Activated effector memory CD4-positive, alpha-beta T cell treated with anti-CD3 and anti-CD28 coated beads, Interleukin-2, amount 50 U/mL, for 16 hours (primary cell): ENCODE data around the gene ESYT2.

Source experiments
- DNase-seq: peaks from one replicate; pipeline ENCODE4 v3.0.0-alpha.2; 2020

Gene ESYT2

GRCh38 chr7:158795272-158795671 is 34.0 kb downstream of the ESYT2 start:
- no peak for DNase-seq

GRCh38 chr7:158791107-158791506 is 38.2 kb downstream of the ESYT2 start:
- no peak for DNase-seq

- DNase-seq: no peak
Observed at GRCh38 chr7:158789842-158790241, 39.5 kb downstream of the ESYT2 start.

- no peak for DNase-seq
Observed at GRCh38 chr7:158786898-158787297, 42.4 kb downstream of the ESYT2 start.

- DNase-seq: no peak
Observed at GRCh38 chr7:158784270-158784669, 45.0 kb downstream of the ESYT2 start.

GRCh38 chr7:158783595-158783994 is 45.7 kb downstream of the ESYT2 start:
- no peak for DNase-seq

- no peak for DNase-seq
Observed at GRCh38 chr7:158782761-158783401, 46.4 kb downstream of the ESYT2 start.

- no peak for DNase-seq
Observed at GRCh38 chr7:158781974-158782664, 47.2 kb downstream of the ESYT2 start.

GRCh38 chr7:158781217-158781973 is 47.9 kb downstream of the ESYT2 start:
- DNase-seq: no peak

GRCh38 chr7:158779061-158780000 is 50.0 kb downstream of the ESYT2 start:
- DNase-seq: no peak

GRCh38 chr7:158778471-158778870 is 50.8 kb downstream of the ESYT2 start:
- DNase-seq: no peak

- DNase-seq: no peak
Observed at GRCh38 chr7:158777793-158778192, 51.5 kb downstream of the ESYT2 start.

- no peak for DNase-seq
Observed at GRCh38 chr7:158776474-158776873, 52.8 kb downstream of the ESYT2 start.

GRCh38 chr7:158774952-158775351 is 54.4 kb downstream of the ESYT2 start:
- no peak for DNase-seq

- no peak for DNase-seq
Observed at GRCh38 chr7:158772916-158773315, 56.4 kb downstream of the ESYT2 start.

GRCh38 chr7:158771213-158771834 is 58.0 kb downstream of the ESYT2 start:
- no peak for DNase-seq

GRCh38 chr7:158767707-158768106 is 61.6 kb downstream of the ESYT2 start:
- no peak for DNase-seq

GRCh38 chr7:158766570-158767281 is 62.6 kb downstream of the ESYT2 start:
- DNase-seq: no peak

GRCh38 chr7:158765020-158765419 is 64.3 kb downstream of the ESYT2 start:
- no peak for DNase-seq

GRCh38 chr7:158763454-158764033 is 65.8 kb downstream of the ESYT2 start:
- DNase-seq: no peak

- no peak for DNase-seq
Observed at GRCh38 chr7:158761945-158762344, 67.4 kb downstream of the ESYT2 start.
